Thyroid gland (tissue), 4 donors: ENCODE results near the gene ARL6.

Experiments used
- CTCF ChIP-seq, 6 experiments: fragments of 200-600 bp in 3 of 6; fragments of 450-650 bp in 3 of 6; sonication (generic) in 3 of 6; IDR thresholded peaks; one replicate each; pipeline ENCODE4 v1.5.1; 2016 to 2019; ENCODE audit warnings: antibody characterized with exemption in 6 of 6, mild to moderate bottlenecking in 2 of 6, inconsistent platforms in 1 of 6, moderate library complexity in 1 of 6
- POLR2A ChIP-seq, 2 donors: fragments of 450-650 bp; IDR thresholded peaks; one replicate each; pipeline ENCODE4 v1.6.1; 2017; ENCODE audit warnings: antibody characterized with exemption in 2 of 2, mild to moderate bottlenecking in 2 of 2, moderate library complexity in 1 of 2

- peak in 3 of 6 experiments; percentile 11 to 23 (median 20) for TF ChIP-seq CTCF (IDR thresholded peaks at IDR 0.05)
- TF ChIP-seq POLR2A (IDR thresholded peaks at IDR 0.05) = no peak
Observed at GRCh38 chr3:97821287-97821773, 56.8 kb downstream of the ARL6 start.
